NCI-H748 (cell line): ENCODE measurements around the gene GMEB2.

Experiments used
- DNase-seq: peaks from one replicate; lab custom pipeline; 2025; ENCODE audit not compliant: unreplicated experiment; lab: John Stamatoyannopoulos, UW

The GMEB2 gene

DNA sequence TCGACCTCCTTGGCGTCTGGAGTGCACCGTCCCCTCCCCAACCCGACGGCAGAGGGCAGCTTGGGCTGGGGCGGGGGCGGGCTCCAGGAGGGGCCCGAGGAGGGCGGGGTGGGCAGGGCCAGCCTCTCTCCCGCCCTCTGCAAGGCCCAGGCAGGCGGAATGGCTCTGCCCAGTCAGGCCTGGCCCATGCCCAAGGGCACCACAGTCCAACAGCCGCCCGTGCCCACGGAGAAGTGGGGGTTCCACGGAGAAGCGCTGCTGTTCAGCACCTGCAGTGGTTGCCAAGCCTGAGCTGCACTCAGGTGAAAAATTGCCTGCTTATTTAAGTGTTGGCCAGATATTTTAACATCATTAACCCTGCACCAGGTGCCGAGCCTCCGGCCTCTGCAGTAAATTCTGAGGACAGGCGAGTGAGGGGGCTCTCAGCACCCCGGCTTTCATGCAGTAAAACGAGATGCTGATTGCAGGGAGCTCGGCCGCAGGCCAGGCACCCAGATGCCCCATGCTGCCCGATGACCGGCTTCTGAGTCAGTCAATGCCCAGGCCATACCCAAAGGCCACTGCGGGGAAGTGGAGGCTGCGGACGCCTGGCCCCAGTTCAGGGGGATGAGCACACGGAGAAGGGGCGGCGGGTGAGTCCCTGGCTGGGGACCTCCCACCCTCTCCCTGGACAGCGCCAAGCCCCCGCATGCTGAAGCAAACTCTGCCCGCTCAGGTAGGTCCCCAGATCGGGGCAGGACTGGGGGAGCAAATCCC, 79.0 kb downstream of the GMEB2 start, which contains the start of gene SRMS:
Gene SRMS, minus strand, starts transcription at position 25 of the 756 bp plus-strand sequence. CDS start 286 bp downstream, outside the sequence.
- no peak for DNase-seq

DNA sequence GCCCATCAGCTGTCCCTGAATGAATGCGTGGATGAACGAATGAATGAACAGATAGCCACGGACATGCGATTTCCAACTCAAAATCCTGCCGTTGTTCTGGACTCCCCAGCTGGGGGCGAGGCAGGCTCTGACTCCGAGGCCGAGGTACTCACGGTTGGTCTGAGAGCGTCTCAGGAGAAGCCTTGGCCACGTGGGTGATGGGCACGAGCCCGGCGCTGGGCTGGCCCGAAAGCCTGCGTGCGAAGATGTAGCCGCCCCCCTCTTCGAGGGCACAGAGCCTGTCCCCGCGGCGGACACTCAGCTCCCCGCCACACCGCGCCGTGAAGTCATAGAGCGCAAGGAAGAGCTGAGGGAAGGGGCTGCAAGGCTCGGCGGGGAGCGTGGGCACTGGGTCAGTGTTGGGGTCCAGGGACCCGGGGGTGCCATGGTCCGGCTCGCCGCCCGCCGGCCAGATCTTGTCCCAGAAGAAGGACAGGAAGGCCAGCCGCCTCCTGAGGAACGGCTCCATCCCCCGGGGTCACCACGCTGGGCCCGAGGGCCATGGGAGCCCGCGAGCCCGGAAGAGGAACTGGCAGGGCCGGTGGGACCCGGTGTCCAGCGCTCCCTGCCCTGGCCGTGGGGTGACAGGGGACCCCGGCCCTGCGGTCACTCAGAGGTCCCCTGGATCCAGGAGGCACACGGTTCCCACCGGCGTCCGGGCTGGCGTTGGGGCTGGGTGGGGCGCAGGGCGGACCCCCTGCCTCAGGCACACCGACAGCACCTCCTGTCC, 79.8 kb downstream of the GMEB2 start:
- DNase-seq = no peak

DNA sequence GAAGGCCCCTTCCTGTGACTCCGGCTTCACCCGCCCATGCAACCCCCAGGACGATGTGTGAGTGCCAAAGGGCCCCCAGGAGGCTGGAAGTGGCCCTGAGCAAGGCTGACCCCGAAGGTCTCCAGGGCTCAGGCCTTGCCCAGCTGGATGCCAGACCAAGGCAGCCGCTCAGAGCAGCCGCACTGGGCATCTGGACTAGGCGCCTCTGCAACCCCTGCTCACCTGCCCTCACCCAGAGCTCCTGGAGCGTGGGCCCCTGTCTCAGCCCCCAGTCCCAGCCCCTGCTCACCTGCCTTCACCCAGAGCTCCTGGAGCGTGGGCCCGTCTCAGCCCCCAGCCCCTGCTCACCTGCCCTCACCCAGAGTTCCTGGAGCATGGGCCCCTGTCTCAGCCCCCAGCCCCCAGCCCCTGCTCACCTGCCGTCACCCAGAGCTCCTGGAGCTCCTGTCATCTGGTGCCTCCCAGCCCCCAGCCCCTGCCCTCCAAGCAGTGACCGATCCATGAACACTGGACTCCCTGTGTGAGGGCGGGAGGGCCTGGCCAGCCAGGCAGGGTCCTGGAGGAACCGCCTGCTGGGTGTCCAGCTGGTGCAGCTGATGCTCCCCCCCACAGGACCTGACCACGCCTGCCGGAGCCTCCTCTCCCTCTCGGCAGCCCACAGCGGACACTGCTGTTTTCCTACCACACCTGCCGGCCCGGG, 80.5 kb downstream of the GMEB2 start:
- DNase-seq = no peak

DNA sequence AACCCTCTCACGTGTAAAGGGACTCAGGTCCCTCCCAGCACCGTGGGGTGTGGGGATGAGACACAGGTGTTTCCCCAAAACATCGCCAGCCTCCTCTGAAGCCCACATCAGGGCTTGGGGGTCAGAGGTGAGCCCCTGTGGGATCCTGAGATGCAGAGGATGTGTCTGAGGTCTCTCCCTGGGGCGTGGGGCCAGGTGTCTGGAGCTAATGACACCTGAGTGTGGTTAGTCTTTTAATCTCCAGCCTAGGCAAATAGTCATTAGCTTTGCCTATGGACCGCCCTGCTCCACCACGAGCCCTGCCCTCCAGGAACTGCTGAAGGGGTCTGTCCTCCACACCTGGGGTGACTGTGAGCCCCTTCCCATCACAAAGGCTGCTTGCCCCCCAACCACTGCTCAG, 81.1 kb downstream of the GMEB2 start:
- no peak for DNase-seq

DNA sequence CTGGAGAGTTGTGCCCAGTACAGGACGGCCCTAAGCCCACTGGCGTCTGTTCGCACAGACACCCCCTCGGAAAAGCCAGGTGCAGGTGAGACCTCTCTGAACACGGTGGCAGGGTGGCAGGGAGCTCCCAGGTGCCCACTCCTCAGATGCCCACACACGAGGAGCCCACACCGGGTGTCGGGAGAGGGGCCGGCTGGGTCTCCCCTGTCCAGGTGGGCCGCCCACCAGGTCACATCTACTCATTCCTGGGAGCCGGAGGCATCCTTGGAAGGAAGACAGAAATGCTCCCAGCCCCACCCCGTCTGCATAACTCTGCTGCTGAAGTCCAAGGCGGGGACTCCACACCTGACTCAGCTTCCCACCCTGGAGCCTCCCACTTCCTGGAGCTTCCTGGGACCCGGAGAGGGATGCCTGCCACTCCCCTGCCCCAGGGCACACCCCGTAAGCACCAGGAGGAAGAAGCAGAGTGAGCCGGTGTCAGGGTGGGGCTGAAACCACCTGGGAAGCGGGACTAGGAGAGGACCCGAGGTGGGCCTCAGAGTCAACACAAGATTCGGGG, 81.9 kb downstream of the GMEB2 start:
- DNase-seq = no peak

DNA sequence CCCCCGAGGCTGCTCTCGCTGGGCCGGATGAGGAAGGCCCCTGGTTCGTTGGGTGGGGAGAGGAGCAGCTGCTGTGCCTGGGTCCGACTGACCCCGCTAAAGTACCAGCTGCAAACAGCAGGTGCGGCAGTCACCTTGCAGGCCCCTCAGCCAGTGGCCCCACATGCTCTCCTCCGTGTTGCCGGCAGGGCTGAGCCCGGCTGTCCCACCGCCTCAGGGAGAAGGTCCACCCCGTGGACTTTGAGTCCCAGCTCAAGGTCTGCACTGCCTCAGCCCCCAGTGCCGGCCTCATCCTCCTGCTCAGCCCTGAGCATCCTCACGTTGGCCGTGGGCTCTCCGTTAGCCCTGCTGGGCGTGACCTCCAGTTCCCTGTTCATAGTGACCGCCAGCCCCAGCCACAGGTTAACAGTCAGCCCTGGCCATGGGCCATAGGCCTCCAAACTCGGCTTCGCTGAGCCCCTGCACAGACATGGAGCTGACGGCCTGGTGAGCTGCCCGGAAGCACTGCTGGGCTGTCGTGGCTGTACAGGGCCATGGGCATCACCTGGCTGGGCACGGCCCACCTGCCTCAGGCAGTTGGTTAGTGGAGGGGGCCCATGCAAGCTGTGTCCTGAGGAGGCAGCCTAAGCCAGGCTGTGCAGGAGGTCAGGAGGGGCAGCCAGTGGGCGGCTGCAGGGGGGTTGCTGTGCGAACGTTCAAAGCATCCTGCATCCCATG, 82.5 kb downstream of the GMEB2 start:
- peak; percentile 8 for DNase-seq

DNA sequence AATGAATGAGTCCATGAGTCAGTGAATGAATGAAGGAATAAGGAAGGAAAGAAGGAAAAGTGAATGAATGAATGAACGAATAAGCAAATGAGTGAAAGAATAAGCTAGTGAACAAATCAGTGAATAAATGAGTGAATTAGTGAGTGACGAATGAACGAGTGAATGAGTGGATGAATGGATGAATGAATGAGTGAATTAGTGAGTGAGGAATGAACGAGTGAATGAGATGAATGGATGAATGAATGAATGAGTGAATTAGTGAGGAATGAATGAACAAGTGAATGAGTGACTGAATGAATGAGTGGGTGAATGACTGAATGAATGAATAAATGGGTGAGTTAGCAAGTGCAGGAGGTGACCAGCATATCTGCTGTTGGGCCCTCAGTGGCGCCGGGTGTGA, 83.2 kb downstream of the GMEB2 start:
- no peak for DNase-seq

DNA sequence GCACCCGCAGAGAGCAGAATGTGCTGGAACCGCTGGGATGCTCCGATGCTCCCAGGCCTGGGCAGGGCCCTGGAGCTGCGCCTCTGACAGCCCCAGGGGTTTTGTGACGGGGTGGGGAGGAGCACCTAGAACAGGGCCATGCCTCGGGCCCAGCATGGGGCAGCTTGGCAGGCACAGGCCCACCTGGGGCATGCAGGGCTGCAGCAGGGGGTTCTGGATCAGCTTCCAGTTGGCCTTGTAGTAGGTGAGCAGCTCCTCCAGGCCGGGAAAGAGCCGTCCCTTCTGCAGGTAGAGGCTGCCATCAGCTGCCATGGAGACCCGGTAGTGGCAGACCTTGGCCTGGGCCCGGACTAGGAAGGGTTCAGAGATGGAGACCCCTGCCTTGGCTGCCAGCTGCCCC, 83.8 kb downstream of the GMEB2 start:
- DNase-seq = no peak

DNA sequence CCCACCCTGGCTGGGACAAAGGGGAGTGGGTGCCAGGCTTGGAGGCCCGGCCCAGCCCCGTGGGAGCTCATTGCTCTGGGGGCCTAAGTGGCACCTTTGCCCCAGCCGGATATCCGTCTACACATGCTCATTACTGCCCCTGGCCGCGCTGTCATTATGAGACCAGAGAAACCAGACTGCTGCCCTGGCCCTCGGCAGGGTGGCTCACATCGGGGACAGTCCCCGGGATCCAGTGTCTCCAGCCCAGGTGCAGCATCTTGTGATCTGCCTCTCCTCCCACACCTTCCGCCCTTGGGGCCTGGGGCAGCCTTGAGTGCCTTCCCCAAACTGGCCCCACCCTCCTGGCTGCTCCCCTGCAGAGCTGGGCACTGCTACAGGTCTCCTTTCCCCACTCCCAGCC, 84.2 kb downstream of the GMEB2 start:
- DNase-seq = no peak

DNA sequence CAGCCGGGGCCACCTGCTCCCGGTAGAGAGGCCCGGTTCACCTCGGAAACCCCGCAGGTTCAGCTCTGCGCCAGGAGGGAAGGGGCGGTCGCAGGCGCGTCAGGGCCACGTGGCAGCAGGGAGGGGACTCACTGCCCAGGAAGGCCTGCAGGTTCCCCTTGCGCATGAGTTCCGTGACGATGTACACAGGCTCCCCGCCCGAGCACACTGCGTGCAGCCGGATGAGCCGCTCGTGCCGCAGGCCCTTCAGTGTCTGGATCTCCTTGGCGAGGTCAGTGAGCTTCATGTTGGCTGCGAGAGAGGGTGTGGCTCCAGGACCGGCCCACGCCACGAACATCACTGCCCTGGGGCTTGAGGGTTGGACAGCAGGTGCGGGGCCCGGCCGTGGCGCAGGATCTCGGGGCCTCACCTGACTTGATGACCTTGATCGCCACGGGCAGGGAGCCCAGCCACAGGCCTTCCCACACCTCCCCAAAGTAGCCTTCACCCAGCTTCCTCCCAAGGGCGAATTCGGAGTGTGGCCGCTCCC, 84.8 kb downstream of the GMEB2 start:
- DNase-seq = no peak

DNA sequence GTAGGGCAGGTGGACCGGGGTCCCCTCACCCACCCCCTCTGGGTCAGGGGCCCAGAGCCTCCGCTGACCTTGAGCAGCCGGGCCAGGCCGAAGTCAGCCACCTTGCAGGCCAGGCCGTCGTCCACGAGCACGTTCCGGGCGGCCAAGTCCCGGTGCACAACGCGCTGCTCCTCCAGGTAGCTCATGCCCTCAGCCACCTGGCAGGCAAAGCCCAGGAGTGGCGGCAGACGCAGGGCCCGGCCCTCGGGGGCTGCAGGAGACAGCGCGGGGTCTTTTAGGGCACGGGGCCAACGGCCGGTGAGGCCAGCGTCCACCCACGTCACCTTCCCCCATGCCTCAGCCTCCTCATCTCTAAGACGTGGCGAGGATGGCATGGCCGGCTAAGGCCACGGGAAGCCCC, 85.5 kb downstream of the GMEB2 start:
- DNase-seq = no peak

DNA sequence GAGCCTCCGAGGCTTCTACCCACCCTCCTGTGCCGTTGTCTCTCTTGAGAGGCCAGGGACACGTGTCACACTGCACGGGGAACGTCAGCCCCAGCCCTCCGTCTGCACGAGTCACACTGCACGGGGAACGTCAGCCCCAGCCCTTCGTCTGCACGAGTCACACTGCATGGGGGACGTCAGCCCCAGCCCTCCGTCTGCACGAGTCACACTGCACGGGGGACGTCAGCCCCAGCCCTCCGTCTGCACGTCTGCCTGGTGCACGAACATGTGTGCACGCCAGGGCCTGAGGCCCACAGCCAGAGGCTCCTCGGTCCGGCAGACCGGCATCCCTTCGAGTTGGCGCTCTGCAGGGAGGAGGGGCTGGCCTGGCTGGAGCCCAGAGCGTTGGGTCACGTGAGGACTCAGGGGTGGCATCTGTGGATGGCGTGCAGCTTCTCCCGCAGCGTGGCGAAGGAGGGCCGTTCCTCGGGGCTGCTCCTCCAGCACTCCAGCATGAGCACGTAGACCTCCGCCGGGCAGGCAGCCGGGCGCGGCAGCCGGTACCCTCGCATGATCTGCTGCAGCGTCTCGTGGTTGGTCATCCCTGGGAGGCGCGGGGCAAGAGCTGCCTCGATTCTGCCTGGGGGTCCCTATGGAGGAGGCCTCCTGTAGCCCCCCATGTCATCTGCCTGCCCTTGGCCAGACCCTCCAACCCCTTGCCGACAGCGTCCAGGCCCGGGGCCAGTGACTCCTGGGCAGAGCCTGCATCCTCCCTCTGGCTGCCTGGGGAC, 86.3 kb downstream of the GMEB2 start:
- no peak for DNase-seq

DNA sequence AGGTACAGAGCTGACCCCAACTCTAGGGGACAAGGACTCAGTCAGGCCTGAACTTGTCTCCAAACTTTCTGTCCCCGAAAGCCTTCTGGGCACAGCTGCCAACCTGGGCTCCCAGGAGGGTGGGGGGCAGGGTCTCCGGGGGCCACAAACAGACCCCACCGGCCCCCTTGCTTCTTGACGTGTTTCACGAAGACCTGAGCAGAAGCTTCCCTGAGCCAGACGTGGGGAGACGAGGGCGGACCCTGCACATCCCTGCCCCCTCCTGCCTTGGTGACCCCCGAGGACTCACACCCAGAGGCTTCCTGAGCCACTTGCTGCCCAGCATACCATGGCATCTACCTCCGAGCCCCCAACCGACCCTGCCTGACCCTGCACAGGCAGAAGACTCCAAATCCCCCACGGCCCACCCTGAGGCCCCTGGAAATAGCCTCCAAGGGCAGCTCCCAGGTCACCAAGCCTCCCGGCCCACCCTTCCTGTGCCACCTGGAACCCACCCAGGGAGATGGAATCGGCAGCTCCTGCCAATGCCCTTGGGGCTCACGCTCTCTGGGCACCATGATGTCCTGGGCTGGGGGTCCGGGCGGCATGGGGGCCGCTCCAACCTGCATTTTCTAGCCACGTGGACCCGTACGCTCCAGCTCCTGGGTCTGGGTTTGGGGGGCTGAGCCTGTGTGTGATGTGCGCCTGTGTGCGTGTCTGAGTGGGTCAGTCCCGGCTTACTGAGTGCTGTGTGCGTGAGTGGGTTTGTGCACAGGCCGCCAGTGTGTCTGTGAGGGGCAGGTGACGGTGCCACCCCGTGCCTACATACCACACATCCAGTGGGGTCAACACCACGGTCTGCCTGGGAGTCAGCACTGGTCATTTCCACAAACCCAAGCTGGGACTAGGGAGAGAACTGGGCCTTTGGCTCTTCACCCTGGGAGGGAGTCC, 87.2 kb downstream of the GMEB2 start:
- no peak for DNase-seq

DNA sequence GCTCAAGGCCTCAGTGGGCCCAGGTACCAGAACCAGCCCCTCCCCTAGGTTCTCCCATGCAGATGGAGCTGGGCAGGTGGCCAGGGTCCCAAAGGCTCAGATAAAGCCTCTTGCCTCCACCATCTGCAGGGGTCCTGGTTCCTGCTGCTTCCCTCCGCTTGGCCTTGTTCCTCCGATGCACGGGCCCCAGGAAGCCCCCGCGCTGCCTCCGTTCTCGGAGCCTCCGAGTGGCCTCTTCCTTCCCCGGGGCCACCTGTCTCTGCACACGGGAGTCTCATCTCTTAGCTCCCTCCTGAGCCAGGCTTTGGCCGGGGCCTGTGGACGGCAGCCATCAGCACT, 87.8 kb downstream of the GMEB2 start:
- no peak for DNase-seq

DNA sequence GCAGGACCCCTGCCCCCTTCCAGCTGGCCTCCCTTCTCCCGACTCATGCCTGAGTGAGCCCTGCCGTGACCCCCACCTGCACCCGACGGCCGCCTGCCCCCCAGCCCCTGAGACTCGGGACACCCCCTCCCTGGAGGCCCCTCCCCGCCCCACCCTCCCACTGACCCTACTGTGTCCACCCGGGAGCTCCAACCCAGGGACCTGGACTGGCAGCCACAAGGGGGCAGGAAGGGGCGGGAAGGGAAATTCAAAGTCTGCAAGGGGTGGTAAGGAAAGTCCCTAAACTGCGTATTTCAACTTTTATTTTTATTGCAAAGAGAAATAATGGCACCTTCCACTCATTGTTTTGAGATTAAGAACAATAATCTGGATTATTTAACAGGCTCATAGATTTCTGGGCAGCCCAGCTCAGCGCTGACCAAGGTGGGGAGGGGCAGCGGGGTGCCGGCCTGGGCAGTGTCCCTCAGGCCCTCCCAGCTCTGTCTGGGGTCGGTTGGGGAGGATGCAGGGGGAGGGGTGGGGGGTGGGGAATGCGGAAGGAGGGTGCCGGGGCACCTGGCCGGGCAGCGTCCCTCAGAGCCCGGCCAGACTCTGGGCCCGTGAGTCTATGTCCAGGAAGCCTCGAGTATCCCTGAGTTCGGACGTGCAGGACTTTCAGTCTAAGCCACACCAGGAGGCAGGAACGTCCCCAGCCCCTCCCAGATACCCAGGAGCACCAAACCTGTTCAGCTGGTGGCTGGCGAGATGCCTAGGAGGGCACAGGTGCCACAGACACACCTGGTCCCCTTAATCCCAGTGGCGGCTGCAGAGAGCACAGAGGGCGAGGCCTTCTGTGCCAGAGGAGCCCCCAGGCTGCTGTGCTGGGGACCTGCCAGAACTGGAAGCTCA, 88.5 kb downstream of the GMEB2 start:
- peak; percentile 58 for DNase-seq
